PFSK-1 (cell line): ENCODE results near the gene UTP20.

ENCODE experiments used
- POLR2AphosphoS5 ChIP-seq: IDR thresholded peaks from 2 replicates; pipeline ENCODE4 v1.6.1; 2012; ENCODE audit warnings: low read depth, mild to moderate bottlenecking, control low read depth, low read length, moderate library complexity
- SIN3A ChIP-seq: IDR thresholded peaks from 2 replicates; pipeline ENCODE4 v1.6.1; 2012; ENCODE audit warnings: mild to moderate bottlenecking, low read length, moderate library complexity, borderline replicate concordance; ENCODE audit not compliant: insufficient read depth
- TAF1 ChIP-seq: IDR thresholded peaks from 2 replicates; pipeline ENCODE4 v1.6.1; 2012; ENCODE audit warnings: low read length, control low read depth, borderline replicate concordance; ENCODE audit not compliant: insufficient read depth

- TF ChIP-seq POLR2AphosphoS5 (no peak), TAF1 (no peak), SIN3A (no peak)
Measured at GRCh38 chr12:101235686-101236085, 44.2 kb upstream of the UTP20 start.
